Psoas muscle (tissue), 8 donors: Measurements from ENCODE around the gene DAB2IP. TPM values are rescaled to one million over a fixed set of nuclear protein-coding genes. Genes with fewer than 3 reads are reported as not detected.
A peak's percentile ranks its signal among the peaks of the same experiment; 100 is the strongest.

Source experiments
- ATAC-seq, 4 donors: fragments of 200-7000 bp; cut with Tn5 transposase; one replicate each; pipeline ENCODE4 v1.9.1; 2020; ENCODE audit warnings: moderate library complexity in 3 of 4, mild to moderate bottlenecking in 2 of 4
- DNase-seq, 2 donors: peaks; one replicate each; pipeline ENCODE4 v3.0.0-alpha.2; 2020
- H3K27ac ChIP-seq: fragments of 200-600 bp; one replicate; pipeline ENCODE4 v1.8.0; 2022
- H3K27me3 ChIP-seq, 3 donors: fragments of 200-600 bp in 1 of 3; one replicate each; pipeline versions ENCODE4 v1.6.1 to v1.8.0; 2013 to 2022; ENCODE audit warnings: low read length in 2 of 3, mild to moderate bottlenecking in 2 of 3, moderate library complexity in 1 of 3; ENCODE audit not compliant: insufficient read depth in 3 of 3
- H3K36me3 ChIP-seq, 2 donors: fragments of 200-600 bp in 1 of 2; one replicate each; pipeline versions ENCODE4 v1.6.1 to v1.8.0; 2013 to 2022; ENCODE audit warnings: low read depth in 1 of 2, mild to moderate bottlenecking in 1 of 2, moderate library complexity in 1 of 2; ENCODE audit not compliant: insufficient read depth in 1 of 2
- H3K4me1 ChIP-seq: fragments of 200-600 bp; one replicate; pipeline ENCODE4 v1.8.0; 2022
- H3K4me3 ChIP-seq: fragments of 200-600 bp; one replicate; pipeline ENCODE4 v1.8.0; 2022; ENCODE audit warnings: mild to moderate bottlenecking
- H3K9me3 ChIP-seq: fragments of 200-600 bp; one replicate; pipeline ENCODE4 v1.8.0; 2022
- CTCF ChIP-seq: fragments of 200-600 bp; IDR thresholded peaks from one replicate; pipeline ENCODE4 v1.8.0; 2022; ENCODE audit warnings: antibody characterized with exemption
- WGBS, 3 donors: extraction: QIAGEN DNeasy Blood & Tissue Kit; methylation state at CpG; one replicate each; pipeline versions ENCODE4 v1.1.6 to v1.1.7; 2013; 5-methylcytosine and 5-hydroxymethylcytosine counted together
- intact Hi-C, 2 donors: fragments of 100-400 bp; cut with DNase I; formaldehyde crosslinking; loops; one replicate each; pipeline versions ENCODE4 v1.11.0 to v1.14.2; 2022
- polyA plus RNA-seq, 3 donors: library from polyadenylated mRNA; stranded (reverse); fragments of 200-250 nt; gene quantifications; one replicate each; pipeline ENCODE4 v1.2.3, GENCODE V29; 2013
- total RNA-seq, 4 donors: library from RNA; stranded (reverse); fragmentation: NEBNext Ultra II Directional in 2 of 4; extraction: Animal tissue kit (Norgen Biotek cat#: 25700) in 2 of 4; gene quantifications; one replicate each; pipeline versions ENCODE4 v1.2.1 to v1.2.4, GENCODE V29; 2021 to 2023
- donor health status: healthy with polysubstance abuse.
- donor health status: DM: no; HTN: no; CAD: no; lungs with moderate emphysema.
- donor health status: Bipolar disorder and iron deficiency.
- donor health status: healthy.
- donor health status: DM: yes; HTN: yes; CAD: no.
- donor health status: DM: no; HTN: no; CAD: no.
- donor health status: DM: no; HTN: no; CAD: no.
- donor health status: DM: yes; HTN: yes; CAD: no.

The DAB2IP gene
- total and polyA plus RNA-seq, 7 donors: 14.1 to 66.2 (median 33.4) TPM

GRCh38 chr9:121666294-121666693, 14.9 kb downstream of the DAB2IP start:
- no peak for TF ChIP-seq CTCF
- WGBS, 3 donors: 78 to 86% (median 84%) methylated on average over 8 of the region's 8 CpGs
- intact Hi-C loops: loop anchor here in 1 of 2 donors (10.0 kb wide), 1 partner anchor 59 kb away; no protein-coding TSS in a partner anchor
- no peak for DNase-seq
- Histone ChIP-seq H3K27ac (no peak overlapping the region), H3K4me1 (peaks cover 20% of the 10 kb centered on the region), H3K4me3 (no peak overlapping the region), H3K9me3 (no peaks in the 10 kb centered on the region), H3K36me3 (peaks cover 0 to 2% of the 10 kb centered on the region in 2 donors), H3K27me3 (no peaks in the 10 kb centered on the region)
- ATAC-seq: no peak

- no peak overlapping the region for H3K27ac ChIP-seq
- no peaks in the 10 kb centered on the region for H3K27me3 ChIP-seq
- H3K4me1 ChIP-seq: peaks cover 28% of the 10 kb centered on the region
- TF ChIP-seq CTCF: no peak
- ATAC-seq (no peak), DNase-seq (peak in 1 of 2 donors; percentile 12)
- intact Hi-C loops: loop anchor here in 1 of 2 donors (10.0 kb wide), 1 partner anchor 58 kb away; no protein-coding TSS in a partner anchor
- H3K9me3 ChIP-seq: no peaks in the 10 kb centered on the region
- H3K4me3 ChIP-seq: no peak overlapping the region
- 94 to 97% (median 96%) methylated on average over 6 of the region's 6 CpGs for WGBS, 3 donors
- peaks cover 0 to 2% of the 10 kb centered on the region in 2 donors for H3K36me3 ChIP-seq
Observed at GRCh38 chr9:121667214-121667613, 15.8 kb downstream of the DAB2IP start.

DNA sequence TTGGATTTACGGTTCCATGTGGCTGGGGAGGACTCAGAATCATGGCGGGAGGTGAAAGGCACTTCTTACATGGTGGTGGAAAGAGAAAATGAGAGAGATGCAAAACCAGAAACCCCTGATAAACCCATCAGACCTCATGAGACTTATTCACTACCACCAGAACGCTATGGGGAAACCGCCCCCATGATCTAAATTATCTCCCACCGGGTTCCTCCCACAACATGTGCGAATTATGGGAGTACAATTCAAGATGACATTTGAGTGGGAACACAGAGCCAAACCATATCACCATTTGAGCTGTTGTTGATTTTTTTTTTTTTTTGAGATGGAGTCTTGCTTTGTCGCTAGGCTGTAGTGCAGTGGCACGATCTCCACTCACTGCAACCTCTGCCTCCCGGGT, 16.5 kb downstream of the DAB2IP start:
- H3K4me3 ChIP-seq: no peak overlapping the region

GRCh38 chr9:121670431-121670830, 19.0 kb downstream of the DAB2IP start:
- H3K4me3 ChIP-seq: no peak overlapping the region
- WGBS, 3 donors: 27 to 46% (median 28%) methylated on average over 5 of the region's 5 CpGs
- H3K4me1 ChIP-seq: peaks cover 51% of the 10 kb centered on the region
- peak overlapping the region; percentile 34 for H3K27ac ChIP-seq
- H3K9me3 ChIP-seq: no peaks in the 10 kb centered on the region
- DNase-seq (peak; percentile 76 to 79), ATAC-seq (peak; percentile 84 to 89 (median 84))
- no peaks in the 10 kb centered on the region for H3K27me3 ChIP-seq
- intact Hi-C loops: no loop called here
- no peaks in the 10 kb centered on the region for H3K36me3 ChIP-seq
- TF ChIP-seq CTCF: no peak

More for the DNA sequence above, 16.5 kb downstream of the DAB2IP start:
- TF ChIP-seq CTCF: no peak
- Histone ChIP-seq H3K27me3 (no peaks in the 10 kb centered on the region), H3K36me3 (peaks cover 0 to 2% of the 10 kb centered on the region in 2 donors), H3K9me3 (no peaks in the 10 kb centered on the region), H3K27ac (no peak overlapping the region), H3K4me1 (peaks cover 35% of the 10 kb centered on the region)
- DNase-seq (no peak), ATAC-seq (no peak)
- intact Hi-C loops: loop anchor here in 1 of 2 donors (10.0 kb wide), 1 partner anchor 57 kb away; no protein-coding TSS in a partner anchor
- 93 to 95% (median 93%) methylated on average over 9 of the region's 9 CpGs for WGBS, 3 donors

DNA sequence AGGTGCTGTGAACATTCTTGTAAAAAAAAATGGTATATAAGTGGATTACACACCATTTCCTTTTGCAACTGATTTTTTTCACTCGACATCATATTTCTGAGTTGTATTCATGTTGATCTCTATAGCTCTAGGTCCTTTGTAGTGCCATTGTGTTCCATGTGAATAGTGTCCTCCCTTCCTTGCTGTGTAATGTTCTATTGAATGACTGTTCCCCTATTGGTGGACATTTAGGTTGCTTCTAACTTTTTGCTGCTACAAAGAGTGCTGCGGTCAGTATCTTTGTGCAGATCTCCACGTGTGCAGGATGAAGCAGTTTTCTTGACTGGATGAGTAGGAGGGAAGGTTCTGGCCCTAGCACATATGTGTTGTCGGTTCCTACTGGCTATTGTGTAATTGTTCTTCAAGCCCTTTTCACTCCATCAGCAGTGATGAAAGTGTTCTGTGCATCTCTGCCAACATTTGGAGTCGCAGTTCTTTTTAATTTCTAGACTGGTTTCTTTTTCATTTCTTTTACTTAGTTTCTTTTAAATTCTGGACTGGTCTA, 20.2 kb downstream of the DAB2IP start:
- no peak for TF ChIP-seq CTCF
- intact Hi-C loops: no loop called here
- H3K36me3 ChIP-seq: no peaks in the 10 kb centered on the region
- no peaks in the 10 kb centered on the region for H3K27me3 ChIP-seq
- ATAC-seq (peak in 3 of 4 donors; percentile 63 to 77 (median 73)), DNase-seq (no peak)
- H3K9me3 ChIP-seq: no peaks in the 10 kb centered on the region
- 47 to 56% (median 52%) methylated on average over 5 of the region's 5 CpGs for WGBS, 3 donors
- no peak overlapping the region for H3K4me3 ChIP-seq
- no peak overlapping the region for H3K27ac ChIP-seq
- H3K4me1 ChIP-seq: peaks cover 56% of the 10 kb centered on the region
